CD14-positive monocyte (primary cell): Measurements from ENCODE around the gene AP2M1. TPM values are rescaled to one million over a fixed set of nuclear protein-coding genes. Genes with fewer than 3 reads are reported as not detected.
A peak's percentile ranks its signal among the peaks of the same experiment; 100 is the strongest.

Experiments used
- DNase-seq, 3 donors: peaks; one replicate each; pipeline ENCODE4 v3.0.0-alpha.2; 2011 to 2022
- H2AFZ ChIP-seq: 2 replicates; pipeline ENCODE4 v1.6.0; 2012; ENCODE audit warnings: mild to moderate bottlenecking, low read depth, low read length, inconsistent platforms; ENCODE audit not compliant: insufficient read depth, poor library complexity, severe bottlenecking
- H3K27ac ChIP-seq, 2 donors: 1 replicate in 1 of 2; 2 replicates in 1 of 2; pipeline ENCODE4 v1.5.1; 2012 to 2013; ENCODE audit warnings: low read length in 2 of 2, control low read depth in 1 of 2, inconsistent platforms in 1 of 2, low read depth in 1 of 2, mild to moderate bottlenecking in 1 of 2
- H3K27me3 ChIP-seq, 2 donors: one replicate each; pipeline versions ENCODE4 v1.6.0 to v1.6.1; 2011 to 2013; ENCODE audit warnings: low read length in 2 of 2; ENCODE audit not compliant: control insufficient read depth in 2 of 2, insufficient read depth in 2 of 2
- H3K36me3 ChIP-seq, 2 donors: replicated peaks in 1 of 2; 1 replicate in 1 of 2; 2 replicates in 1 of 2; pipeline versions ENCODE4 v1.5.1 to v1.6.1; 2012 to 2013; ENCODE audit warnings: low read length in 2 of 2, control low read depth in 1 of 2, inconsistent platforms in 1 of 2, mild to moderate bottlenecking in 1 of 2; ENCODE audit not compliant: insufficient read depth in 2 of 2, control insufficient read depth in 1 of 2
- H3K4me1 ChIP-seq, 2 donors: 1 replicate in 1 of 2; 2 replicates in 1 of 2; pipeline versions ENCODE4 v1.5.1 to v1.6.1; 2012 to 2013; ENCODE audit warnings: low read length in 2 of 2, control low read depth in 1 of 2, inconsistent platforms in 1 of 2, mild to moderate bottlenecking in 1 of 2, moderate library complexity in 1 of 2; ENCODE audit not compliant: insufficient read depth in 2 of 2, control insufficient read depth in 1 of 2
- H3K4me2 ChIP-seq: replicated peaks from 2 replicates; pipeline ENCODE3; 2012; ENCODE audit warnings: low read length, moderate library complexity, mild to moderate bottlenecking; ENCODE audit not compliant: poor library complexity, severe bottlenecking; ENCODE audit errors: extremely low read depth
- H3K4me3 ChIP-seq, 3 experiments: fragments of 200-600 bp in 1 of 3; sonication (generic) in 1 of 3; replicated peaks in 1 of 3; 1 replicate in 2 of 3; 2 replicates in 1 of 3; pipeline ENCODE4 v1.5.1; 2011 to 2013; ENCODE audit warnings: low read length in 3 of 3, mild to moderate bottlenecking in 3 of 3, control low read depth in 2 of 3, low read depth in 2 of 3, inconsistent platforms in 1 of 3, moderate library complexity in 1 of 3
- H3K79me2 ChIP-seq: 2 replicates; pipeline ENCODE4 v1.6.0; 2012; ENCODE audit warnings: mild to moderate bottlenecking, control low read depth, inconsistent platforms, low read length, moderate library complexity; ENCODE audit not compliant: insufficient read depth
- H3K9ac ChIP-seq: 2 replicates; pipeline ENCODE4 v1.6.0; 2017; ENCODE audit warnings: low read length, mild to moderate bottlenecking; ENCODE audit not compliant: insufficient read depth, poor library complexity, severe bottlenecking
- H3K9me3 ChIP-seq, 2 donors: replicated peaks in 1 of 2; 1 replicate in 1 of 2; 2 replicates in 1 of 2; pipeline versions ENCODE4 v1.5.1 to v1.6.1; 2012 to 2013; ENCODE audit warnings: low read length in 2 of 2, control low read depth in 1 of 2; ENCODE audit not compliant: control insufficient read depth in 1 of 2, insufficient read depth in 1 of 2
- H4K20me1 ChIP-seq: 2 replicates; pipeline ENCODE4 v1.6.0; 2012; ENCODE audit warnings: mild to moderate bottlenecking, low read length, control low read depth, moderate library complexity; ENCODE audit not compliant: insufficient read depth
- H3K27ac Mint-ChIP-seq, 7 donors: one replicate each; pipeline ENCODE4 v1.8.0; 2020; ENCODE audit warnings: mild to moderate bottlenecking in 7 of 7, mixed read lengths in 7 of 7, moderate library complexity in 6 of 7, inconsistent platforms in 2 of 7
- H3K27me3 Mint-ChIP-seq, 3 donors: one replicate each; pipeline ENCODE4 v1.8.0; 2021 to 2022; ENCODE audit warnings: low read depth in 3 of 3, mild to moderate bottlenecking in 3 of 3, mixed read lengths in 3 of 3, moderate library complexity in 3 of 3, inconsistent platforms in 1 of 3
- H3K36me3 Mint-ChIP-seq, 2 donors: one replicate each; pipeline ENCODE4 v1.8.0; 2020; ENCODE audit warnings: mixed read lengths in 2 of 2, inconsistent platforms in 1 of 2, mild to moderate bottlenecking in 1 of 2
- H3K4me1 Mint-ChIP-seq: one replicate; pipeline ENCODE4 v1.8.0; 2020; ENCODE audit warnings: mild to moderate bottlenecking, mixed read lengths
- H3K4me3 Mint-ChIP-seq, 2 donors: one replicate each; pipeline ENCODE4 v1.8.0; 2020; ENCODE audit warnings: mild to moderate bottlenecking in 2 of 2, mixed read lengths in 2 of 2, moderate library complexity in 1 of 2
- H3K9me3 Mint-ChIP-seq, 7 donors: one replicate each; pipeline ENCODE4 v1.8.0; 2020 to 2022; ENCODE audit warnings: mixed read lengths in 7 of 7, mild to moderate bottlenecking in 6 of 7, moderate library complexity in 6 of 7, inconsistent platforms in 2 of 7
- WGBS: methylation state at CpG from one replicate; pipeline ENCODE4 v1.1.5; 2013; ENCODE audit warnings: missing lambda C conversion rate; ENCODE audit not compliant: insufficient coverage; 5-methylcytosine and 5-hydroxymethylcytosine counted together
- intact Hi-C, 2 donors: fragments of 100-400 bp; cut with micrococcal nuclease; formaldehyde crosslinking; loops; one replicate each; pipeline versions ENCODE4 v1.15.0 to v1.15.1; 2023
- polyA plus RNA-seq, 3 donors: library from polyadenylated mRNA; depleted of rRNA in 1 of 3; unstranded in 2 of 3; stranded (reverse) in 1 of 3; fragments of 300-500 nt in 2 of 3; fragments of >200 nt in 1 of 3; fragmentation: Illumina TruSeq in 2 of 3; gene quantifications; 1 replicate in 2 of 3; 2 replicates in 1 of 3; pipeline ENCODE4 v1.2.3, GENCODE V29; 2012 to 2021
- TF ChIP-seq, protein P1 (sequence below): fragments of 200-600 bp; IDR thresholded peaks from one replicate; pipeline ENCODE4 v1.8.0; 2022; ENCODE audit warnings: antibody characterized with exemption, mild to moderate bottlenecking

The AP2M1 gene
- polyA plus RNA-seq, 3 donors: 283 to 327 (median 295) TPM

DNA sequence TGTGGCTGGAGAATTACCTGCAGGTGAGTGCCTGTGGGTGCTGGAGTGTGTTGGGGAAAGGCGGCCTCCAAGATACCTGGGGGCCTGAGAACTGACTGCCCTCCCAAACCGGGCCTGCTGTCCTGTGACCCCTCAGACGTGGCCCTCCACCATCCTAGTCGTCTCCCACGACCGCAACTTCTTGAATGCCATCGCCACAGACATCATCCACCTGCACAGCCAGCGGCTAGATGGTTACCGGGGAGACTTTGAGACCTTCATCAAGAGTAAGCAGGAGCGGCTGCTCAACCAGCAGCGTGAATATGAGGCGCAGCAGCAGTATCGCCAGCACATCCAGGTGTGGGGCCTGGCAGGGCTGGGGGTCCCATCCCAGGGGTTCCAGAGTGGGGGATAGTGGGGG, 14.8 kb downstream of the AP2M1 start:
- Histone ChIP-seq H2AFZ (no peak overlapping the region), H3K4me2 (no peak overlapping the region), H3K27ac (no peak overlapping the region), H3K4me1 (peaks cover 17 to 25% of the 10 kb centered on the region in 2 donors), H3K4me3 (no peak overlapping the region), H3K79me2 (peaks cover 39% of the 10 kb centered on the region), H3K36me3 (peaks cover 70 to 73% of the 10 kb centered on the region in 2 donors), H3K27me3 (no peaks in the 10 kb centered on the region), H3K9ac (no peak overlapping the region), H4K20me1 (peaks cover 49% of the 10 kb centered on the region), H3K9me3 (no peaks in the 10 kb centered on the region)
- H3K4me3 Mint-ChIP-seq: no peak overlapping the region
- H3K9me3 Mint-ChIP-seq: no peaks in the 10 kb centered on the region
- no peak overlapping the region for H3K27ac Mint-ChIP-seq
- H3K27me3 Mint-ChIP-seq: no peaks in the 10 kb centered on the region
- WGBS: 98% methylated on average over 12 of the region's 13 CpGs
- DNase-seq: no peak
- intact Hi-C loops: loop anchor here (5.0 kb wide), 2 partner anchors 57 to 58 kb away; partner anchors contain the start of genes ALG3 (in 2 of the 2) and EEF1AKMT4 (in 2 of the 2)
- TF ChIP-seq, protein P1, sequence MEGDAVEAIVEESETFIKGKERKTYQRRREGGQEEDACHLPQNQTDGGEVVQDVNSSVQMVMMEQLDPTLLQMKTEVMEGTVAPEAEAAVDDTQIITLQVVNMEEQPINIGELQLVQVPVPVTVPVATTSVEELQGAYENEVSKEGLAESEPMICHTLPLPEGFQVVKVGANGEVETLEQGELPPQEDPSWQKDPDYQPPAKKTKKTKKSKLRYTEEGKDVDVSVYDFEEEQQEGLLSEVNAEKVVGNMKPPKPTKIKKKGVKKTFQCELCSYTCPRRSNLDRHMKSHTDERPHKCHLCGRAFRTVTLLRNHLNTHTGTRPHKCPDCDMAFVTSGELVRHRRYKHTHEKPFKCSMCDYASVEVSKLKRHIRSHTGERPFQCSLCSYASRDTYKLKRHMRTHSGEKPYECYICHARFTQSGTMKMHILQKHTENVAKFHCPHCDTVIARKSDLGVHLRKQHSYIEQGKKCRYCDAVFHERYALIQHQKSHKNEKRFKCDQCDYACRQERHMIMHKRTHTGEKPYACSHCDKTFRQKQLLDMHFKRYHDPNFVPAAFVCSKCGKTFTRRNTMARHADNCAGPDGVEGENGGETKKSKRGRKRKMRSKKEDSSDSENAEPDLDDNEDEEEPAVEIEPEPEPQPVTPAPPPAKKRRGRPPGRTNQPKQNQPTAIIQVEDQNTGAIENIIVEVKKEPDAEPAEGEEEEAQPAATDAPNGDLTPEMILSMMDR: no peak
- H3K4me1 Mint-ChIP-seq: peaks cover 23% of the 10 kb centered on the region
- H3K36me3 Mint-ChIP-seq: peaks cover 75 to 77% of the 10 kb centered on the region in 2 donors

DNA sequence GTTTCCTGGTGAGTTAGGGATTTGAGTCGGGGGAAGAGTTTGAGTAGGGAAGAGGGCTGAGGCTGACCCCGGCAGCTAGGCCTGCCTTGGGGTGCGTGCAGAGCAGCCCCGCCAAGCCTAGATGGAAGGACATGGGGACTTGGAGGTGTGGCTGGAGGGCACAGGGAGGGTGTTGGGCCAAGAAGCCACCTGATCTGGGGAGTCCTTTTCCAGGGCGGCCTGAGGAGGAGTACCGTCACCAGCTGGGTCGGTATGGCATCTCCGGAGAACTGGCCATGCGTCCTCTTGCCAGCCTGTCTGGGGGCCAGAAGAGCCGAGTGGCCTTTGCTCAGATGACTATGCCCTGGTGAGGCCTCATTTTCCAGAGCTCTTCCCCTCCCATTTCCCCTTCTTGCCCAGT, 18.2 kb downstream of the AP2M1 start:
- H3K4me1 Mint-ChIP-seq: peaks cover 3% of the 10 kb centered on the region
- no peaks in the 10 kb centered on the region for H3K27me3 ChIP-seq
- H3K27ac Mint-ChIP-seq: peak overlapping the region in 2 of 7 donors; percentile 40 to 57
- no peaks in the 10 kb centered on the region for H3K27me3 Mint-ChIP-seq
- peaks cover 21% of the 10 kb centered on the region for H3K79me2 ChIP-seq
- H3K36me3 ChIP-seq: peaks cover 77 to 86% of the 10 kb centered on the region in 2 donors
- no peak overlapping the region for H3K9ac ChIP-seq
- H3K27ac ChIP-seq: no peak overlapping the region
- H3K4me1 ChIP-seq: no peaks in the 10 kb centered on the region
- intact Hi-C loops: no loop called here
- no peak overlapping the region for H3K4me3 Mint-ChIP-seq
- no peaks in the 10 kb centered on the region for H3K9me3 Mint-ChIP-seq
- H3K36me3 Mint-ChIP-seq: peaks cover 82 to 85% of the 10 kb centered on the region in 2 donors
- 99% methylated on average over 10 of the region's 10 CpGs for WGBS
- no peak overlapping the region for H3K4me2 ChIP-seq
- H4K20me1 ChIP-seq: peaks cover 34% of the 10 kb centered on the region
- H3K9me3 ChIP-seq: no peaks in the 10 kb centered on the region
- H3K4me3 ChIP-seq: no peak overlapping the region
- no peak overlapping the region for H2AFZ ChIP-seq
- DNase-seq: no peak
- TF ChIP-seq, protein P1: no peak
